SU-DHL-6 (cell line): Measurements from ENCODE around the gene PSME2.

Experiments used
- H2AFZ ChIP-seq: fragments of 200-600 bp; sonication (generic); 2 replicates; pipeline ENCODE4 v1.6.1; 2014; ENCODE audit warnings: low read depth, mild to moderate bottlenecking, moderate library complexity, mixed read lengths, antibody characterized with exemption, low read length; ENCODE audit not compliant: severe bottlenecking
- H3F3A ChIP-seq: fragments of 200-600 bp; shearing (Covaris generic); 2 replicates; pipeline ENCODE4 v1.6.0; 2016; ENCODE audit warnings: antibody characterized with exemption, mild to moderate bottlenecking; ENCODE audit not compliant: insufficient read depth
- H3K27ac ChIP-seq: fragments of 200-600 bp; sonication (generic); 2 replicates; pipeline ENCODE4 v1.5.1; 2016; ENCODE audit warnings: low read depth, mild to moderate bottlenecking, low read length, moderate library complexity, mixed read lengths
- H3K27me3 ChIP-seq: fragments of 200-600 bp; sonication (generic), shearing (Covaris generic); 2 replicates; pipeline ENCODE4 v1.6.0; 2014; ENCODE audit warnings: mild to moderate bottlenecking, low read length
- H3K36me3 ChIP-seq: fragments of 200-600 bp; sonication (generic); 2 replicates; pipeline ENCODE4 v1.6.1; 2014; ENCODE audit warnings: mild to moderate bottlenecking, low read length, mixed read lengths
- H3K4me2 ChIP-seq: fragments of 300-600, 200-600 bp; shearing (Covaris generic), sonication (generic); 2 replicates; pipeline ENCODE4 v1.6.0; 2014; ENCODE audit warnings: low read length, low read depth, mild to moderate bottlenecking; ENCODE audit not compliant: poor library complexity, severe bottlenecking
- H3K4me3 ChIP-seq: fragments of 200-600 bp; sonication (generic); 2 replicates; pipeline ENCODE4 v1.5.1; 2014; ENCODE audit warnings: antibody characterized with exemption, low read length, mild to moderate bottlenecking, mixed read lengths; ENCODE audit not compliant: insufficient read depth, poor library complexity, severe bottlenecking
- H3K79me2 ChIP-seq: fragments of 200-600 bp; sonication (generic); 2 replicates; pipeline ENCODE4 v1.6.1; 2014; ENCODE audit warnings: mild to moderate bottlenecking, low read length, moderate library complexity; ENCODE audit not compliant: insufficient read depth
- H3K9ac ChIP-seq: fragments of 200-600 bp; sonication (generic); 2 replicates; pipeline ENCODE4 v1.7.0; 2014; ENCODE audit warnings: mild to moderate bottlenecking, low read length
- H3K9me2 ChIP-seq: fragments of 200-600 bp; sonication (generic); replicated peaks from 2 replicates; pipeline ENCODE4 v1.6.1; 2014; ENCODE audit warnings: low read length; ENCODE audit not compliant: insufficient read depth
- H3K9me3 ChIP-seq: fragments of 200-600 bp; sonication (generic); 2 replicates; pipeline ENCODE4 v1.6.1; 2014; ENCODE audit warnings: low read length, mixed read lengths; ENCODE audit not compliant: insufficient read depth
- H4K20me1 ChIP-seq: fragments of 200-600 bp; sonication (generic); 2 replicates; pipeline ENCODE4 v1.6.1; 2014; ENCODE audit warnings: low read depth, mild to moderate bottlenecking, antibody characterized with exemption, low read length, moderate library complexity, mixed read lengths
- CTCF ChIP-seq: fragments of 200-600 bp; sonication (generic); IDR thresholded peaks from one replicate; pipeline ENCODE4 v1.5.1; 2017; ENCODE audit warnings: antibody characterized with exemption, mild to moderate bottlenecking, low read length, moderate library complexity; ENCODE audit not compliant: insufficient read depth, poor library complexity, severe bottlenecking
- EZH2phosphoT487 ChIP-seq: fragments of 200-600 bp; sonication (generic), shearing (Covaris generic); conservative IDR thresholded peaks from 2 replicates; pipeline ENCODE4 v1.6.1; 2018; ENCODE audit warnings: mild to moderate bottlenecking, antibody characterized with exemption, low read length, moderate library complexity, mixed read lengths

Gene PSME2

GRCh38 chr14:24194186-24194872 lies 47.9 kb upstream of the PSME2 start:
- no peaks in the 10 kb centered on the region for H3K27me3 ChIP-seq
- H2AFZ ChIP-seq, result no peak overlapping the region
- no peak overlapping the region; the same call in 1 of the 2 replicates for H3K9ac ChIP-seq
- peak overlapping the region; percentile 74 for H3K4me2 ChIP-seq
- peaks cover 32% of the 10 kb centered on the region for H3F3A ChIP-seq
- H3K36me3 ChIP-seq, result no peaks in the 10 kb centered on the region
- H3K79me2 ChIP-seq, result peaks cover 18% of the 10 kb centered on the region; the same call in 1 of the 2 replicates
- peak overlapping the region; percentile 66 for H3K4me3 ChIP-seq
- H3K27ac ChIP-seq, result no peak overlapping the region
- H3K9me2 ChIP-seq, result no peaks in the 10 kb centered on the region
- no peaks in the 10 kb centered on the region for H3K9me3 ChIP-seq
- no peaks in the 10 kb centered on the region for H4K20me1 ChIP-seq
- TF ChIP-seq CTCF, result no peak

- H3K9me2 ChIP-seq, result no peaks in the 10 kb centered on the region
- H2AFZ ChIP-seq, result no peak overlapping the region
- H3K9me3 ChIP-seq, result no peaks in the 10 kb centered on the region
- TF ChIP-seq CTCF (no peak), EZH2phosphoT487 (no peak)
- no peaks in the 10 kb centered on the region for H3K36me3 ChIP-seq
- H3K9ac ChIP-seq, result no peak overlapping the region
- no peaks in the 10 kb centered on the region for H3K27me3 ChIP-seq
- H3K4me2 ChIP-seq, result no peak overlapping the region
- H3F3A ChIP-seq, result peaks cover 37% of the 10 kb centered on the region
- no peak overlapping the region for H3K4me3 ChIP-seq
- H3K27ac ChIP-seq, result no peak overlapping the region
- peaks cover 18% of the 10 kb centered on the region; the same call in 1 of the 2 replicates for H3K79me2 ChIP-seq
- no peaks in the 10 kb centered on the region for H4K20me1 ChIP-seq
Observed at GRCh38 chr14:24192933-24193332, 46.5 kb upstream of the PSME2 start.

GRCh38 chr14:24190416-24190815 lies 44.0 kb upstream of the PSME2 start:
- Histone ChIP-seq H3K9me3 (no peaks in the 10 kb centered on the region), H2AFZ (no peak overlapping the region), H3K27ac (no peak overlapping the region), H4K20me1 (no peaks in the 10 kb centered on the region), H3K27me3 (no peaks in the 10 kb centered on the region), H3K4me3 (no peak overlapping the region), H3F3A (peaks cover 18% of the 10 kb centered on the region), H3K9ac (no peak overlapping the region), H3K4me2 (no peak overlapping the region), H3K36me3 (no peaks in the 10 kb centered on the region), H3K9me2 (no peaks in the 10 kb centered on the region), H3K79me2 (peaks cover 10% of the 10 kb centered on the region; the same call in 1 of the 2 replicates)
- TF ChIP-seq CTCF (no peak), EZH2phosphoT487 (no peak)
